GM23338 (cell line): ENCODE data around the gene C1R. TPM values are rescaled to one million over a fixed set of nuclear protein-coding genes. Genes with fewer than 3 reads are reported as not detected.

Experiments
- ATAC-seq: fragments of 200-7000 bp; cut with Tn5 transposase; 3 replicates; pipeline ENCODE4 v1.9.1; 2020
- DNase-seq: peaks from one replicate; pipeline ENCODE4 v3.0.0-alpha.2; 2015; ENCODE audit warnings: low spot score
- H2AFZ ChIP-seq: fragments of 200-600 bp; sonication (generic); 2 replicates; pipeline ENCODE4 v1.8.0; 2016; ENCODE audit warnings: antibody characterized with exemption, mild to moderate bottlenecking, moderate library complexity
- H3F3A ChIP-seq: fragments of 200-600 bp; sonication (generic); replicated peaks from 2 replicates; pipeline ENCODE4 v1.8.0; 2017; ENCODE audit warnings: antibody characterized with exemption, mixed run types, low read depth
- H3K27ac ChIP-seq: fragments of 200-600 bp; sonication (generic); 2 replicates; pipeline ENCODE4 v1.6.1; 2016; ENCODE audit warnings: low read depth
- H3K27me3 ChIP-seq: fragments of 200-600 bp; sonication (generic); 2 replicates; pipeline ENCODE4 v1.8.0; 2016; ENCODE audit warnings: mild to moderate bottlenecking, mixed run types, moderate library complexity; ENCODE audit not compliant: insufficient read depth
- H3K36me3 ChIP-seq: fragments of 200-600 bp; sonication (generic); 2 replicates; pipeline ENCODE4 v1.8.0; 2016; ENCODE audit warnings: mild to moderate bottlenecking; ENCODE audit not compliant: insufficient read depth
- H3K4me1 ChIP-seq: fragments of 200-600 bp; sonication (generic); 2 replicates; pipeline ENCODE4 v1.8.0; 2016; ENCODE audit warnings: mild to moderate bottlenecking, moderate library complexity; ENCODE audit not compliant: insufficient read depth
- H3K4me2 ChIP-seq: fragments of 200-600 bp; sonication (generic); 2 replicates; pipeline ENCODE4 v1.7.1; 2017; ENCODE audit warnings: mixed run types
- H3K4me3 ChIP-seq: fragments of 200-600 bp; sonication (generic); 2 replicates; pipeline ENCODE4 v1.6.1; 2016; ENCODE audit warnings: mixed run types
- H3K79me2 ChIP-seq: fragments of 200-600 bp; sonication (generic); replicated peaks from 2 replicates; pipeline ENCODE4 v1.8.0; 2017; ENCODE audit warnings: mild to moderate bottlenecking; ENCODE audit not compliant: insufficient read depth
- H3K9me2 ChIP-seq: fragments of 200-600 bp; sonication (generic); 2 replicates; pipeline ENCODE4 v1.8.0; 2017; ENCODE audit not compliant: insufficient read depth
- H4K20me1 ChIP-seq: fragments of 200-600 bp; sonication (generic); replicated peaks from 2 replicates; pipeline ENCODE4 v1.8.0; 2017; ENCODE audit warnings: mild to moderate bottlenecking; ENCODE audit not compliant: insufficient read depth
- H3K27ac Mint-ChIP-seq: 2 replicates; pipeline ENCODE4 v1.8.0; 2020; ENCODE audit warnings: inconsistent platforms, mild to moderate bottlenecking, moderate library complexity, mixed read lengths
- H3K27me3 Mint-ChIP-seq: 3 replicates; pipeline ENCODE4 v1.8.0; 2022; ENCODE audit warnings: low read depth, mild to moderate bottlenecking, moderate library complexity, mixed read lengths, inconsistent platforms; ENCODE audit not compliant: insufficient read depth, poor library complexity
- H3K36me3 Mint-ChIP-seq: 3 replicates; pipeline ENCODE4 v1.8.0; 2021; ENCODE audit warnings: low read depth, mild to moderate bottlenecking, inconsistent platforms, moderate library complexity, mixed read lengths
- H3K4me1 Mint-ChIP-seq: 3 replicates; pipeline ENCODE4 v1.8.0; 2020; ENCODE audit warnings: mild to moderate bottlenecking, inconsistent platforms, mixed read lengths
- H3K4me3 Mint-ChIP-seq: 3 replicates; pipeline ENCODE4 v1.8.0; 2021; ENCODE audit warnings: moderate library complexity, mild to moderate bottlenecking, inconsistent platforms, mixed read lengths
- H3K9me3 Mint-ChIP-seq: 3 replicates; pipeline ENCODE4 v1.8.0; 2020; ENCODE audit warnings: moderate library complexity, mild to moderate bottlenecking, inconsistent platforms, mixed read lengths
- EZH2 ChIP-seq: fragments of 200-600 bp; sonication (generic); IDR thresholded peaks from one replicate; pipeline ENCODE4 v1.8.0; 2017; ENCODE audit warnings: antibody characterized with exemption, mild to moderate bottlenecking, low read depth; ENCODE audit not compliant: unreplicated experiment
- EZH2phosphoT487 ChIP-seq: fragments of 200-600 bp; sonication (generic); IDR thresholded peaks from one replicate; pipeline ENCODE4 v1.8.1; 2018; ENCODE audit warnings: antibody characterized with exemption; ENCODE audit not compliant: unreplicated experiment
- JUNB ChIP-seq: IDR thresholded peaks from one replicate; pipeline ENCODE4 v1.6.1; 2016; ENCODE audit warnings: antibody characterized with exemption; ENCODE audit not compliant: unreplicated experiment
- NANOG ChIP-seq: IDR thresholded peaks from 2 replicates; pipeline ENCODE4 v1.6.1; 2016; ENCODE audit warnings: antibody characterized with exemption, borderline replicate concordance
- POLR2AphosphoS5 ChIP-seq: IDR thresholded peaks from 2 replicates; pipeline ENCODE4 v1.6.1; 2016; ENCODE audit warnings: antibody characterized with exemption, low read depth
- STAT1 ChIP-seq: IDR thresholded peaks from one replicate; pipeline ENCODE4 v1.6.1; 2016; ENCODE audit warnings: antibody characterized with exemption; ENCODE audit not compliant: unreplicated experiment
- ZNF331 ChIP-seq: fragments of 250-450 bp; sonication (Bioruptor Pico); IDR thresholded peaks from 2 replicates; pipeline ENCODE4 v1.5.0; 2020; ENCODE audit warnings: low read depth, mild to moderate bottlenecking, moderate library complexity
- polyA plus RNA-seq: library from polyadenylated mRNA; unstranded; fragments of >200 nt; fragmentation: Nextera tagmentation; extraction: Ambion mirVana; gene quantifications from 2 replicates; pipeline ENCODE4 v1.2.1, GENCODE V29; 2016
- total RNA-seq: library from RNA; depleted of rRNA; stranded (reverse); fragments of >200 nt; shearing (Covaris generic); gene quantifications from 2 replicates; pipeline ENCODE4 v1.2.3, GENCODE V29; 2014
- TF ChIP-seq, protein P1 (sequence below): IDR thresholded peaks from one replicate; pipeline ENCODE4 v1.6.1; 2018; ENCODE audit warnings: antibody characterized with exemption; ENCODE audit not compliant: unreplicated experiment
- TF ChIP-seq, protein P2 (sequence below): fragments of 250-450 bp; sonication (Bioruptor Pico); IDR thresholded peaks from 2 replicates; pipeline ENCODE4 v1.5.0; 2020; ENCODE audit warnings: mild to moderate bottlenecking, moderate library complexity
- TF ChIP-seq, protein P3 (sequence below), 2 experiments: fragments of 200-600 bp in 1 of 2; sonication (generic) in 1 of 2; conservative IDR thresholded peaks; 2 replicates each; pipeline versions ENCODE4 v1.5.1 to v1.6.1; 2016 to 2017; ENCODE audit warnings: antibody characterized with exemption in 2 of 2, low read depth in 2 of 2, mild to moderate bottlenecking in 2 of 2, moderate library complexity in 1 of 2
- TF ChIP-seq, protein P4 (sequence below): IDR thresholded peaks from 2 replicates; pipeline ENCODE4 v1.6.1; 2016; ENCODE audit warnings: antibody characterized with exemption

The C1R gene
- total and polyA plus RNA-seq, 2 experiments from 2014 or later: 6.4 to 8.8 TPM

DNA sequence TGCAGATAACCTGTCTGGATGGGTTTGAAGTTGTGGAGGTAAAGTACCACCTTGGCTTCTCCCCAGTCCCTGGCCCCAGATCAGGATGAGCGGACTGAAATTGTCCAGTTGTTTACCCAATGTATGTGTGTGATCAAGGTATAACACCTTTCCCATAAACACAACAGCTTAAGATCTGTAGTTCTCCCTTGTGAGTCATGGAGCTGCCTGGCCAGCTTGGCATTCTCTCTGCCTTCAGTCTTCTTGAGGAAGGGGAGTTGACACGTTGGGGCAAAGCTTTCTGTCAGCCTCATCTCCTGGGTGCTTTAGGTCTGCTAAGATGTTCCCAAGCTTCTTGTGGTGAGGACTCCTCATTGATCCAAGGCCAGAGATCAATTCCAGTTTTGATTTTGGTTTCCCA, 25.6 kb downstream of the C1R start:
- peaks cover 5% of the 10 kb centered on the region for H3K27me3 Mint-ChIP-seq
- Histone ChIP-seq H3K79me2 (no peaks in the 10 kb centered on the region), H3K4me2 (no peak overlapping the region), H3K9me2 (peaks cover 6% of the 10 kb centered on the region; the same call in 1 of the 2 replicates), H3K27me3 (no peaks in the 10 kb centered on the region), H3K4me1 (no peaks in the 10 kb centered on the region), H2AFZ (no peak overlapping the region), H3K27ac (no peak overlapping the region), H3F3A (no peaks in the 10 kb centered on the region), H3K36me3 (no peaks in the 10 kb centered on the region), H4K20me1 (no peaks in the 10 kb centered on the region), H3K4me3 (no peak overlapping the region)
- H3K4me3 Mint-ChIP-seq: no peak overlapping the region
- no peaks in the 10 kb centered on the region for H3K9me3 Mint-ChIP-seq
- no peaks in the 10 kb centered on the region for H3K4me1 Mint-ChIP-seq
- DNase-seq (no peak), ATAC-seq (no peak)
- no peaks in the 10 kb centered on the region for H3K36me3 Mint-ChIP-seq
- no peak overlapping the region for H3K27ac Mint-ChIP-seq
- TF ChIP-seq, protein P1, sequence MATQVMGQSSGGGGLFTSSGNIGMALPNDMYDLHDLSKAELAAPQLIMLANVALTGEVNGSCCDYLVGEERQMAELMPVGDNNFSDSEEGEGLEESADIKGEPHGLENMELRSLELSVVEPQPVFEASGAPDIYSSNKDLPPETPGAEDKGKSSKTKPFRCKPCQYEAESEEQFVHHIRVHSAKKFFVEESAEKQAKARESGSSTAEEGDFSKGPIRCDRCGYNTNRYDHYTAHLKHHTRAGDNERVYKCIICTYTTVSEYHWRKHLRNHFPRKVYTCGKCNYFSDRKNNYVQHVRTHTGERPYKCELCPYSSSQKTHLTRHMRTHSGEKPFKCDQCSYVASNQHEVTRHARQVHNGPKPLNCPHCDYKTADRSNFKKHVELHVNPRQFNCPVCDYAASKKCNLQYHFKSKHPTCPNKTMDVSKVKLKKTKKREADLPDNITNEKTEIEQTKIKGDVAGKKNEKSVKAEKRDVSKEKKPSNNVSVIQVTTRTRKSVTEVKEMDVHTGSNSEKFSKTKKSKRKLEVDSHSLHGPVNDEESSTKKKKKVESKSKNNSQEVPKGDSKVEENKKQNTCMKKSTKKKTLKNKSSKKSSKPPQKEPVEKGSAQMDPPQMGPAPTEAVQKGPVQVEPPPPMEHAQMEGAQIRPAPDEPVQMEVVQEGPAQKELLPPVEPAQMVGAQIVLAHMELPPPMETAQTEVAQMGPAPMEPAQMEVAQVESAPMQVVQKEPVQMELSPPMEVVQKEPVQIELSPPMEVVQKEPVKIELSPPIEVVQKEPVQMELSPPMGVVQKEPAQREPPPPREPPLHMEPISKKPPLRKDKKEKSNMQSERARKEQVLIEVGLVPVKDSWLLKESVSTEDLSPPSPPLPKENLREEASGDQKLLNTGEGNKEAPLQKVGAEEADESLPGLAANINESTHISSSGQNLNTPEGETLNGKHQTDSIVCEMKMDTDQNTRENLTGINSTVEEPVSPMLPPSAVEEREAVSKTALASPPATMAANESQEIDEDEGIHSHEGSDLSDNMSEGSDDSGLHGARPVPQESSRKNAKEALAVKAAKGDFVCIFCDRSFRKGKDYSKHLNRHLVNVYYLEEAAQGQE: no peak
- TF ChIP-seq, protein P2, sequence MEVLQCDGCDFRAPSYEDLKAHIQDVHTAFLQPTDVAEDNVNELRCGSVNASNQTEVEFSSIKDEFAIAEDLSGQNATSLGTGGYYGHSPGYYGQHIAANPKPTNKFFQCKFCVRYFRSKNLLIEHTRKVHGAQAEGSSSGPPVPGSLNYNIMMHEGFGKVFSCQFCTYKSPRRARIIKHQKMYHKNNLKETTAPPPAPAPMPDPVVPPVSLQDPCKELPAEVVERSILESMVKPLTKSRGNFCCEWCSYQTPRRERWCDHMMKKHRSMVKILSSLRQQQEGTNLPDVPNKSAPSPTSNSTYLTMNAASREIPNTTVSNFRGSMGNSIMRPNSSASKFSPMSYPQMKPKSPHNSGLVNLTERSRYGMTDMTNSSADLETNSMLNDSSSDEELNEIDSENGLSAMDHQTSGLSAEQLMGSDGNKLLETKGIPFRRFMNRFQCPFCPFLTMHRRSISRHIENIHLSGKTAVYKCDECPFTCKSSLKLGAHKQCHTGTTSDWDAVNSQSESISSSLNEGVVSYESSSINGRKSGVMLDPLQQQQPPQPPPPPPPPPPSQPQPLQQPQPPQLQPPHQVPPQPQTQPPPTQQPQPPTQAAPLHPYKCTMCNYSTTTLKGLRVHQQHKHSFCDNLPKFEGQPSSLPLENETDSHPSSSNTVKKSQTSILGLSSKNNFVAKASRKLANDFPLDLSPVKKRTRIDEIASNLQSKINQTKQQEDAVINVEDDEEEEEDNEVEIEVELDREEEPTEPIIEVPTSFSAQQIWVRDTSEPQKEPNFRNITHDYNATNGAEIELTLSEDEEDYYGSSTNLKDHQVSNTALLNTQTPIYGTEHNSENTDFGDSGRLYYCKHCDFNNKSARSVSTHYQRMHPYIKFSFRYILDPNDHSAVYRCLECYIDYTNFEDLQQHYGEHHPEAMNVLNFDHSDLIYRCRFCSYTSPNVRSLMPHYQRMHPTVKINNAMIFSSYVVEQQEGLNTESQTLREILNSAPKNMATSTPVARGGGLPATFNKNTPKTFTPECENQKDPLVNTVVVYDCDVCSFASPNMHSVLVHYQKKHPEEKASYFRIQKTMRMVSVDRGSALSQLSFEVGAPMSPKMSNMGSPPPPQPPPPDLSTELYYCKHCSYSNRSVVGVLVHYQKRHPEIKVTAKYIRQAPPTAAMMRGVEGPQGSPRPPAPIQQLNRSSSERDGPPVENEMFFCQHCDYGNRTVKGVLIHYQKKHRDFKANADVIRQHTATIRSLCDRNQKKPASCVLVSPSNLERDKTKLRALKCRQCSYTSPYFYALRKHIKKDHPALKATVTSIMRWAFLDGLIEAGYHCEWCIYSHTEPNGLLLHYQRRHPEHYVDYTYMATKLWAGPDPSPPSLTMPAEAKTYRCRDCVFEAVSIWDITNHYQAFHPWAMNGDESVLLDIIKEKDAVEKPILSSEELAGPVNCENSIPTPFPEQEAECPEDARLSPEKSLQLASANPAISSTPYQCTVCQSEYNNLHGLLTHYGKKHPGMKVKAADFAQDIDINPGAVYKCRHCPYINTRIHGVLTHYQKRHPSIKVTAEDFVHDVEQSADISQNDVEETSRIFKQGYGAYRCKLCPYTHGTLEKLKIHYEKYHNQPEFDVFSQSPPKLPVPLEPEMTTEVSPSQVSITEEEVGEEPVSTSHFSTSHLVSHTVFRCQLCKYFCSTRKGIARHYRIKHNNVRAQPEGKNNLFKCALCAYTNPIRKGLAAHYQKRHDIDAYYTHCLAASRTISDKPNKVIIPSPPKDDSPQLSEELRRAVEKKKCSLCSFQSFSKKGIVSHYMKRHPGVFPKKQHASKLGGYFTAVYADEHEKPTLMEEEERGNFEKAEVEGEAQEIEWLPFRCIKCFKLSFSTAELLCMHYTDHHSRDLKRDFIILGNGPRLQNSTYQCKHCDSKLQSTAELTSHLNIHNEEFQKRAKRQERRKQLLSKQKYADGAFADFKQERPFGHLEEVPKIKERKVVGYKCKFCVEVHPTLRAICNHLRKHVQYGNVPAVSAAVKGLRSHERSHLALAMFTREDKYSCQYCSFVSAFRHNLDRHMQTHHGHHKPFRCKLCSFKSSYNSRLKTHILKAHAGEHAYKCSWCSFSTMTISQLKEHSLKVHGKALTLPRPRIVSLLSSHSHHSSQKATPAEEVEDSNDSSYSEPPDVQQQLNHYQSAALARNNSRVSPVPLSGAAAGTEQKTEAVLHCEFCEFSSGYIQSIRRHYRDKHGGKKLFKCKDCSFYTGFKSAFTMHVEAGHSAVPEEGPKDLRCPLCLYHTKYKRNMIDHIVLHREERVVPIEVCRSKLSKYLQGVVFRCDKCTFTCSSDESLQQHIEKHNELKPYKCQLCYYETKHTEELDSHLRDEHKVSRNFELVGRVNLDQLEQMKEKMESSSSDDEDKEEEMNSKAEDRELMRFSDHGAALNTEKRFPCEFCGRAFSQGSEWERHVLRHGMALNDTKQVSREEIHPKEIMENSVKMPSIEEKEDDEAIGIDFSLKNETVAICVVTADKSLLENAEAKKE: no peak
- TF ChIP-seq ZNF331: no peak
- TF ChIP-seq NANOG: no peak
- TF ChIP-seq, protein P3, sequence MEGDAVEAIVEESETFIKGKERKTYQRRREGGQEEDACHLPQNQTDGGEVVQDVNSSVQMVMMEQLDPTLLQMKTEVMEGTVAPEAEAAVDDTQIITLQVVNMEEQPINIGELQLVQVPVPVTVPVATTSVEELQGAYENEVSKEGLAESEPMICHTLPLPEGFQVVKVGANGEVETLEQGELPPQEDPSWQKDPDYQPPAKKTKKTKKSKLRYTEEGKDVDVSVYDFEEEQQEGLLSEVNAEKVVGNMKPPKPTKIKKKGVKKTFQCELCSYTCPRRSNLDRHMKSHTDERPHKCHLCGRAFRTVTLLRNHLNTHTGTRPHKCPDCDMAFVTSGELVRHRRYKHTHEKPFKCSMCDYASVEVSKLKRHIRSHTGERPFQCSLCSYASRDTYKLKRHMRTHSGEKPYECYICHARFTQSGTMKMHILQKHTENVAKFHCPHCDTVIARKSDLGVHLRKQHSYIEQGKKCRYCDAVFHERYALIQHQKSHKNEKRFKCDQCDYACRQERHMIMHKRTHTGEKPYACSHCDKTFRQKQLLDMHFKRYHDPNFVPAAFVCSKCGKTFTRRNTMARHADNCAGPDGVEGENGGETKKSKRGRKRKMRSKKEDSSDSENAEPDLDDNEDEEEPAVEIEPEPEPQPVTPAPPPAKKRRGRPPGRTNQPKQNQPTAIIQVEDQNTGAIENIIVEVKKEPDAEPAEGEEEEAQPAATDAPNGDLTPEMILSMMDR (conservative IDR thresholded peaks at IDR 0.05; ENCODE audit: low read depth in 2 of 2): no peak
- no peak for TF ChIP-seq POLR2AphosphoS5
- TF ChIP-seq EZH2: no peak
- TF ChIP-seq, protein P4, sequence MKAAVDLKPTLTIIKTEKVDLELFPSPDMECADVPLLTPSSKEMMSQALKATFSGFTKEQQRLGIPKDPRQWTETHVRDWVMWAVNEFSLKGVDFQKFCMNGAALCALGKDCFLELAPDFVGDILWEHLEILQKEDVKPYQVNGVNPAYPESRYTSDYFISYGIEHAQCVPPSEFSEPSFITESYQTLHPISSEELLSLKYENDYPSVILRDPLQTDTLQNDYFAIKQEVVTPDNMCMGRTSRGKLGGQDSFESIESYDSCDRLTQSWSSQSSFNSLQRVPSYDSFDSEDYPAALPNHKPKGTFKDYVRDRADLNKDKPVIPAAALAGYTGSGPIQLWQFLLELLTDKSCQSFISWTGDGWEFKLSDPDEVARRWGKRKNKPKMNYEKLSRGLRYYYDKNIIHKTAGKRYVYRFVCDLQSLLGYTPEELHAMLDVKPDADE: no peak
- no peak for TF ChIP-seq STAT1
- no peak for TF ChIP-seq JUNB
- no peak for TF ChIP-seq EZH2phosphoT487
